ENCODE measurements around the gene HNRNPL.
A peak's percentile ranks its signal among the peaks of the same experiment; 100 is the strongest.
"Not testable (repeated sequence)": the region's sequence is repeated elsewhere in the genome, so short reads cannot be mapped to it uniquely, and the experiment has no call there.

HNRNPL gene

DNA sequence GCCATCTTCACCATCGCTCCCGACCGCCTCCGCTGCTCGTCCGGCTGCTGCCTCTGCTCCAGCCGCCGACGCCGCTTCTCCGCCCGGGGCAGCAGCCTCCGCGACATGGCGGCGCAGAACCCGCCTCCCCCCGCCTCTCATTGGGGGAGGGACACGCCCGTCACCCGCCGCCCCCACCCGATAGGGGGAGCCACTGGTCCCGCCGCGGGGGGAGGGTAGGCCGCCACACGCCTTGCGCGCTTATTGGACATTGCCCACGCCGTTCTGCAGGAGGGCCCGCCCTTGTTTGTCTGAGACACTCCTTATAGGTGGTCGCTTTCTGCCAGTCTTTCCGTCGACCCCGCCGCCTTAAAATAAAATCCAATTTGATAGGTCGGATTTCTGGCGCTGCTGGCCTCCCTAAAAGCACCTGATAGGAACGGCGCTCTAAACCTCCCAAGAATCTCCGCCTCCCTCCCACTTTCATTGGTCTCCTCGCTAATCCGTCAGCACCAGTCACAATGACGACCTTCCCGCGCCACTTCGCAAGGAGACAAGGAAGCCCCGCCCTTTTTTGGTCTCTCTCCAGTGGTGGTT lies at the start of gene HNRNPL:
TSS of gene HNRNPL (minus strand) at position 127 of the 576 bp plus-strand sequence. CDS start at position 107, 20 bp downstream.
- peak; percentile 100 for DNase-seq

DNA sequence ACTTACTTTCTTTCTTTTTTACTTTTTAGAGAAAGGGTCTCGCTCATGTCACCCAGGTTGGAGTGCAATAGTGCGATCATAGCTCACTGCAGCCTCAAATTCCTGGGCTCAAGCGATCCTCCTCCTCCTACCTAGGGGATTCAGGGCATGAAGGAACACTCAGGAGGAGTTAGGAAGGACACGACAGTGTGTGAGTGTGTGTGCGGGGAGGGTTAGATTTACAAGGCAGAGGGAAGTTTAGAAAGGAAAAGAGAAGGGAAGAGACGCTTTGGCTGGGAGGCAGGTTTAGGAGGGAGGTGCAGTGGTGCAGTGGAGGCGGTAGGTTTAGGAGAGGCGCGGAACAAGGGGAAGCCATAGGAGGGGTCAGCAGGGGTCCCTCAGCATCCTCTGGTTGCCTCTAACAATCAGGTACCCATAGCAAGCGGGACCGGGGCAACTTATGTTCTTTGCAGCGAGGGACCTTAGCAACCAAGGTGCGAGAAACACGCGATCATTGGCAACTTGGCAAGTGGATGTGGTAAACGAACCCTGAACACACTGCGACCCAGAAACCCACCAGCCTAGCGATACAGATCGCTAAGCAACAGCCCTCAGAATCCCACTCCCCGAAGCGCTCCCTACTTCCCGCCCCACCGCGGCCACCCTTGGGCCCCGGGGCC lies 49.1 kb upstream of the HNRNPL start:
- no peak for DNase-seq

DNA sequence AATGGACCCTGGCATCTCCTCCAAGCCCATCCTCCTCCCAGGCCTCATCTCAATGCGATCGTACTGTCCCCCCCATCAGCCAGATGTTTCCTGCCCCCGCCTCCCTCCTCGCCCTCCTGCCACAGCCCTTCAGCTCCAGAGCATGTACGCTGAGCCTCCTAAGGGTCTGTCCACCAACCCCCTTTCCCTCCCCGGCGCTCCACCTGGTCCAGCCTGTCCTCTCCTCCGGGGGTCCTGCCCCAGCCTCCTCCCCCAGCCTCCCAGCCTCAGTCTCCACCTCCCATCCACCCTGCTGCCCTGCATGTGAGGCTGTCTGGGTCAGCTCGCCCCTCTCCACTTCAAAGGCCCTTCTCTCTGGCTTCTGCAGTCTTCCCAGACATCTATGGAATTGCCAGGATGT lies 45.2 kb upstream of the HNRNPL start:
- no peak for DNase-seq

DNA sequence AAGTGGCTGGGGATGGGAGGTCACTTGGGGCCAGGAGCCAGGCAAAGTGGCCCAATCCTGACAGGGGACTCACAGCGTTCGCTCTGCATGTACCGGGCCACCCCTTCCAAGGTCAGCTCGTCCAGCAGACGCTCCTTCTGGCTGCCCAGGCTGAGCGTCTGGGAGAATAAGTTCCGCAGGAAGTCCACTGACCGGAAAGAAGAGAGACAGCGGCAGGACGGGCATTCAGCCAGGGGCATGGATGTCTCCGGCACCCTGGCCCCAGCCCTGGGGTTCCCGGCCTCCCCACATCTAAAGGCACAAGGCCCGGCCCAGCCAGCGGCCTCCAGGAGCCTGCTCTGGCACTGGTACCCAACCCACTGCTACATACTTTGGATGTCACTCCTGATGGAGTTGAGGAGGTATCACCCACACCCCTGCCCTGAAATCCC lies 43.6 kb upstream of the HNRNPL start:
- no peak for DNase-seq

DNA sequence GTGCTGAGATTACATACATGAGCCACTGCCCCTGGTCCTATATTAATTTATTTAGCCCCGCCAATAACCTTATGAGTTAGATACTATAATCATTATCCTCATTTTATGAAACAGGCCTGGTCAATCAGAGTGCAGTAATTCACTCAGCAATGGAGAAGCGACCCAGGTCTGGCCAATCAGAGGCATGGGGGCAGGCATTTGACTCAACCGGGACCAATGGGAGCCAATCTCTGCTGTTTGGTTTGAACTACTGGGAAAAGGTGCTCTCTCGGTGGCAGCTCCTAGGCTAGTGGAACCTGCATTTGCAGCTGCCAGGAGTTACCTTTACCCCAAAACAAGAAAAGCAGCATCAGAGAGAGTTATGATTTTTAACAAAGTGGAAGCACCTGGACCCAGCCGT lies 43.1 kb upstream of the HNRNPL start:
- no peak for DNase-seq

DNA sequence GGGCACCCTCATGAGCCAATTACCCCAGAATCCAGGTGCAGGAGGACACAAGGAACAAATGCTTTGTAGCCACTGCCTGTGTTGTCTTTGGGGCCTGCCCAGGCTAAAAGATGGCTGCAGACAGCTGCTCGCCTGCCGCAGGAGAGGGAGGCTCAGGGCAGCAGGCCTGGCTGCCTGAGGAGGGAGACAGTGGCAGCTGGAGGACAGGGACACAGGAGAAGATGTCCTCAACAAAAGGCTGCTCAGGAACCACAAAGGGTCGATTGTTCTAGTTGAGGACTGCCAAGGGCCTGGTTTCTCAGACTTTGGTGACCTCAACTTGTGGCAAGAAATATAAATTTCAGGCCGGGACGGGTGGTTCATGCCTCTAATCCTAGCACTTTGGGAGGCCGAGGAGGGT lies 42.0 kb upstream of the HNRNPL start:
- no peak for DNase-seq

DNA sequence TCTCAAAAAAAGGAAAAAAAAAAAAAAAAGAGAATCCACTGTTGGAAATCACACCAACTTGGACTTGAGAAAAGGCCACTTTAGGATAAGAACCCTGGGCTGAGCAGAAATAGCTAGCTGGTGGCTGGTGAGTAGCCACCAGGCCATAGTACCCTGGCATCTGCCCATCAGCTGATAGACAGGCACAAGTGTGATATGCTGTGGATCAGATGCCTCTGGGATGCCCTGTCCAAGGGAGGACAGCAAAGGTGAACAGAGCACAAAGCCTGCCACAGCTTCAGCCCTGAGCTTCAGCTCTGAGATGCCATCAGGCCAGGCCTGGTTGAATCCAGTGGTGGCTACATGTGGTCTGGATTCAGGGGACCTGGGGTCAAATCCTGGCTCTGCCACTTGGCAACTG lies 40.9 kb upstream of the HNRNPL start:
- no peak for DNase-seq

DNA sequence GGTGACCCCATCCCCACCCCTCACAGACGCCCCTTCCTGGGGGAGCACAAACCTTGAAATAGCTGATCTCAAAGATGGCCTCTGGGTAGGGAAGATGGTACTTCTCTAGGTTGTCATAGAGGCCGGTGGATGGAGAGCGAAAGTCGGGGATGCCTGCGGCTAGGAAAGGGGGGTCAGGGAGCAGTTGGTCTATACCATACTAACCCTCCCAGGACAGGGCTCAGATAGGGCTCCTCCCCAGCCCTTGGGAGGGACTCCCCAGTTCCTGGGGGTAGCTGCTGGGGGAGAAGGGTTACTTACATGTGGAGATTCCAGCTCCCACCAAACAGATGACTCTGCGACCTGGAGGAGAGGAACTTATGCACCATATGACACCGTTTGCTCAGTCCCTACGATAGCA lies 40.0 kb upstream of the HNRNPL start:
- no peak for DNase-seq

DNA sequence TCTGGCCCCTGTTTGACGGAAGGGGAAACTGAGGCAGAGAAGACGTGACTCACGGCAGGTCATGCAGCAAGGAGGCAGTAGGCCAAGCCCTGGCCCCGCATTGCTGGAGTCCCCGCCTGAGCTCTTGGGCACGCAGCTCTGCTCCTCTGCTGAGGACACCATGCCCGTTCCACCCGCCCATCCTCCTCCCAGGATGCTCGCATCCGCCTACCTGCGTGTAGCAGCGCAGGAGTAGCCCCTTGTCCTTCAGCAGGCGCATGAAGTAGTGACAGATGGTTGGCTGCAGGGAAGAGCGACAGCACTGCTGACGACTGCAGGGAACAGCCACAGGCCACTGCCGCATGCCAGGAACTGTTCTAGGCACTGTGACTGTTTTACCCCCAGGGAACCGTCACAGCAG lies 39.1 kb upstream of the HNRNPL start:
- no peak for DNase-seq

DNA sequence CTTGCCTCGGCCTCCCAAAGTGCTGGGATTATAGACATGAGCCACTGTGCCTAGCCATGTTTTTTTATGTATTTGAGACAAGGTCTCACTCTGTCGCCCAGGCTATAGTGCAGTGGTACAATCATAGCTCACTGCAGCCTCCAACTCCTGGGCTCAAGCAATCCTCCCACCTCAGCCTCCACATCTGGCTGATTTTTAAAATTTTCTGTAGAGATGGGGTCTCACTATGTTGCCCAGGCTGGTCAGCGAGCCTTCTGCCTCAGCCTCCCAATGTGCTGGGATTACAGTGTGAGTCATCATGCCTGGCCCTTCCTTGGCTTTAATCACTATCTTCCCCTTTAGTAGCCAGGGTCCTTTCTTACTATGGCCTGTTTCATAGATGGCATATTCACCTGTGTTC lies 34.9 kb upstream of the HNRNPL start:
- not testable (repeated sequence) for DNase-seq

DNA sequence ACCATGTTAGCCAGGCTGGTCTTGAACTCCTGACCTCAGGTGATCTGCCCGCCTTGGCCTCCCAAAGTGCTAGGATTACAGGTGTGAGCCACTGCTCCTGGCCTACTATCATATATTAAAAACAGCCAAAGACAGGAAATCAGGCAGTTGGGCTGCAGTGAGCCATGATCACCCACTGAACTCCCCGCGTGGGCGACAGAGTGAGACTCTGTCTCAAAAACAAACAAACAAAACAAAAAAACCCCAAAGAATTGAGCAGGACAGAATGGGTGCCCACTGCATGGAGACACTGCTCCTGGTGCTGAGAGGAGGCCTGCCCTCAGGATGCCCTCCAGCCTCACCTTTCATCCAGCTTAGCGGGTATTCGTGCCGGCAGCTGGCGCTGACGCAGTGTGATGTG lies 33.5 kb upstream of the HNRNPL start:
- DNase-seq = no peak

DNA sequence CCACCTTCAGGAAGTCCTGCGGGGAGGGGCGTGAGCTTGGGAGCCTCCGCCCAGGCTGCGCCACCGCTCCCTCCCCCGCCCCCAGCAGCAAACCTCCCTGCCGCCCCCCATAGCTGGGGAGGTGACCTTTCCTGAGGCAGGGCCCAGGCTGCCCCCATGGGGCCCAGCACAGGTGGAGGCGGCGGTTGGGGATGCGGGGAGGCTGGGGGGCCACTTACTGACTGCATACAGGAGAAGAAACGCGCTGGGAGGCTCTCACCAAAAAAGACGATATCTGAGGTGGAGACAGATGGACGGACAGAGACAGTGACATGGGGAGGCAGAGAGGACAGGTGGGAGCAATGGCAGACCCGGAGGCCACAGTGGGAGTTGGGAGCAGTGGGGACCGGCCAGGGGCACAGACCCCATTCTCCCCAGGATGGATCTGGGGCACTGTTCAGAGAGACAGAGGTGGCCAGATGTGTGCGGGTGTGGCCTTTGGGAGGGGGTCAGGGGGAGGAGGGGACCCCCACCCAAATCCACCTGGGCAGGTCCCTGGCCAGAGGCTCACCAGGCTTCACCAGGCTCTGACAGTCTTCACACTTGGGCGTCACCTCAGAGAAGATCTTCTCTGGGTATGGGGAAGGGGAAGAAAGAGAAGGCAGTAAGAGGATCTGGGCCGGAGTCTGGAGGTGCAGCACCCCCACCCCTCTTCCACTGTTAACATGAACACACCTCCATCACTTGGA lies 31.3 kb upstream of the HNRNPL start:
- no peak for DNase-seq

DNA sequence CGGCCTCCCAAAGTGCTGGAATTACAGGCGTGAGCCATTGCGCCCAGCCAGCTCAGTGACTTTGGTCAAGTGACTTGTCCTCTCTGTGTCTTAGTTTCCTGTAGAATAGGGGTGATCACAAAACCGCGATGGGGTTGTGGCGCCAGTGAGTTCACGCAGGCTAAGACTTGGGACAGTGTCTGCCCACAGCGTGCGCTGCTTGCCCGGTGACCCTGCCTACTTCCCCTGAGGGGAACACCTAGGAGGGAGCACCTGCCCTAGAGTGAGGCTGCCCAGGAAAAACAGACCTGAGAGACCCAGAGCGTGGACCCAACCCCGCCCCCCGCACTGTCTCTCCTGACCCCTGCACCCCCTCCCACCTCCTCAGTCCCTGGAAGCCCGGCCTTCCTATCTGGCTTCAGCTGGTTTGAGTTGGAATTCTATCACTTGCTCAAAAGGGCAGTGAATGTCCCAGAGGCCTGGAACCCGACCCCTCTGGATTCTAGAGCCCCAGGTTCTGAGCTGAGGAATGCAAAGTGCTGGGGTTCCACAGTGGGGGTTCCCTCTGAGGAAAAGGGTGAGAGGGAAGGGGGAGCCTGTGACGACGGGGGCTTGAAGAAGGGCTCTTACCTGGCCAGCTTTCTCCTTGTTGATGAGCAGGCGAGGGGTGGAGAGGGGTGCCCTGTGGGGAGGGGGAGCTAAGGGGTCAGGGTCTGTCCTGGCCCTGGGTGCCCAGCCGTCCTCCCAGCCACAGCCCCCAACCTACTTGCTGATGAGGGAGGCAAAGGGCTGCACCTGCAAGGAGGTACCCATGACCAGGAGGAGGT lies 30.5 kb upstream of the HNRNPL start:
- DNase-seq = no peak

DNA sequence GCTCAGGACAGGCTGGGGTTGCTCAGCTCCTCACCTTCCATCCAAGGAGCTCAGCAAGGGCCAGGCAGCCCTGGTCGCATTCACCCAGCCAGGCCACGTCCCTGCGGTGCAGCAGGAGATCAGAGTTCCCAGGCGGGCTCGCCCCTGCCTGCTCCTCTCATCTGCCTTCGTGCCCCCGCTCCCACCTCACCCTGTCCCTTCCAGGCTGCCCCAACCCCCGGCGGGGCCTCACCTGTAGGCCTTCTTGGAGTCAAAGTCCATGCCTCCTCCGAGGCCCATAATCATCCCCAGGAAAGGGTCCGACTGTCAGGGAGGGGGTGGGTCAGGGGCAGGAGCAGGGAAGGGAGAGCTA lies 29.6 kb upstream of the HNRNPL start:
- no peak for DNase-seq

DNA sequence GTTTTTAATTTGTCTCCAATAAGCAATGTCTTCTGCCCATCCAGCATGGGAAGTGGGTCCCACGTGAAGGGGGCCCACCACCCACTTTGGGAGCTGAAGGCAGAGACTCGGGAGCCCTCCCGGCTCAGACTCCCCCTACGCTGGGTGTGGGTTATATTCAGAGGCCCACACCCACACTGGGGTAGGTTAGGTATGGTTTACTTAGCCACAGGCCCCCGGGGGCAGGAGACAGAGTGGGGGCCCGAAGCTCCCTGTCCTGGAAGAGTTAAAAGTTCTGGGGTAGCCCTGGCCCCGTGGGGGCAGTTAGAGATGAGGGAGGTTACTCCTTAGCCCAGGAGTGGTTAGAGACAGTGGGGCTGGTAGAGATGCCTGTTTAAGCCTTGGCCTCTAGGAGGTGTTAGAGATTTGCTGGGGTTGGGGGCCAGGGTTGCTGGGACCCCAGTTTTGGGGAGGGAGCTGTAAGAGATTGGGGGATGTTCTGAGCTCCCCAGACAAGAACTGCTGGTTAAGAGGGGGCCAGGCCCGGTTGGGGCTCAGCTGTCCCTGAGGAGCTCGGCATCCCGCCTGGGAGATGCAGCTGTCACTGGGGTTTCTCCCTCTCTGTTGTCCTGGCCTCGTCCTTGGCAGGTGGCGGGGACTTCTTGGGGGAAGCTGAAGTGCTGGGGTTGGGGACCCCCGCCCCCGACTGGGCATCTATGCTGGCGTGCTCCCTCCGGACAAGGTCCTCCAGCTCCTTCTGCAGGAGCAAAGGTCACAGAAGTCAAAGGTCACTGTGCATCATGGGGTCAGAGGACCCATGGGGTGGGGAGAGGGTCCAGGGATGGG lies 29.0 kb upstream of the HNRNPL start:
- DNase-seq = no peak

DNA sequence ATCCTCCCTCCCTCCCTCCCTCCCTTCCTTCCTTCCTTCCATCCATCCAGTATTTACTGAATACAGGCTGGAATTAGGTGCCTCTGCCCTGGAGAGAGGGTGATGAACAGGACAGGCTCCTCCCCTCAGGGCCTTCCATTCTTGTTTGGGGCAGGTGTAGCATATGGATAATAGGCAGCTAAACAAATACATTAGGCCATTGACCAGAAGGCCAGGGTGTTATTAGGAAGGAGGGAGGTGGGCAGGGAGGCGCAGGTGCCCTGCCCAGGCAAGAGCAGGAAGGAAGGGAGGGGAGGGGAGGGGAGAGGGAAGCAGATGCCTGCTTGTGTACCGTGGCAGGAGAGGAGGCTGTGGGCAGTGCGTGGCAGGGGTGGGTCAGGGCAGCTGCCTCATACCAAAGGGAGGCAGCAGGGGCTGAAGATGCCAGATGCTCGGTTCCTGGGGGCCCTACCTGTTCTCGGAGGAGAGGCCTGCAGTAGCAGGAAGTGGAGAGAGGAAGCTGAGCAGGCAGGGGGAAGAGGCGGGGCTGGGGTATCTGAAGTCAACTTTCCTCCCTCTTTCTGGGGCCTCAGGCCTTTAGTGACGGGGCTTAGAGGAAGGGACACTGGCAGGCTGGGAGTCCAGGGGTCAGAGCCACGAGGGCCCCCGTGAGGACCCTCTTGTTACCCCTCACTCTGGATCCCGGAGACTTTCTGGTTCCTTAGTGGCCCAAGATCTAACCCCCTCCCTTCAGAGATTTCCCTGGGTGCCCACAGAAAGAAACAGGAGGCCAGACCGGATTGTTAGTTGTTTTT lies 28.2 kb upstream of the HNRNPL start, which contains the start of gene RINL:
TSS of gene RINL (minus strand) at position 495 of the 794 bp plus-strand sequence. CDS start 1,533 bp downstream, outside the sequence.
- DNase-seq = peak; percentile 48

DNA sequence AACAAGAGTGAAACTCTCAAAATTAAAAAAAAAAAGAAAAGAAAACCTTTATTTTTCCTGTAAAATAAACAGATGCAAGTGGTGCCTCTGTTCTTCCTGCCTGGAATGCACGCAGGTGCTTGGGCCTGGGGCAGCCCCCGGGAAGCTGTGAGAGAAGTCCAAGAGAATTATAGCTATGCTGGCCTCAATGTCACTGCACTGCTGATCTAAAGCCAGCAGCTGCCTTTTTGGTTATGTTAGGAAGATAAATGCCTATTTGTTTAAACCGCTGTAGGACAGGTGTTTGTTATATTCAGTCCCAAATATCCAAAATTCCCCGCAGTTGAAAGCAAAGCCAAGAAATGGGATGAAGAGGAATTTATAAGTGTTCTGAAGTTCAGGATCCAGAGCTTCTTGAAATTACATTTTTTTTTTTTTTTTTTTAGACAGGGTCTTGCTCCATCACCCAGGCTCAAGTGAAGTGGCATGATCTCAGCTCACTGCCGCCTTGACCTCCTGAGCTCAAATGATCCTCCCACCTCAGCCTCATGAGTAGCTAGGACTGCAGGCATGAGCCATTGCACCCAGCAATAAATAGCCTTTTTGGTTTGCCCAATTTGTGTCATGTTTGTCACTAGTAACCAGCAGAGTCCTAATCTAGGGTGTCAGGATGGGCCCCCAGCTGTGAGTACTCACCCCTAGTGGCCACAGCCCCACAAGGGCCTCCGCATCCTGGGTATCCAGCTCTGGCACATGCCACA lies 26.0 kb upstream of the HNRNPL start:
- DNase-seq = peak; percentile 35

DNA sequence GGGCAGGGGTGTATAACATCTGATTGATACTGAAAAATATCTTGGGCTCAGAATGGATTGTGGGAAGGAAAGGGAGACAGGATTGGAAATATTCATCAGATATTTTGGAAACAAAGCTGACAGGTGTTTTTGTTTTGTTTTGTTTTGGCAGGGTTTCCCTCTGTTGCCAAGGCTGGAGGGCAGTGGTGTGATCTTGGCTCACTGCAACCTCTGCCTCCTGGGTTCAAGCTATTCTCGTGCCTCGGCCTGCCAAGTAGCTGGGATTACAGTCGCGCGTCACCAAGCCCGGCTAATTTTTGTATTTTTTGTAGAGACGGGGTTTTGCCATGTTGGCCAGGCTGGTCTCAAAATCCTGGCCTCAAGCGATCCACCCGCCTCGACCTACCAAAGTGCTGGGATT lies 23.6 kb upstream of the HNRNPL start:
- not testable (repeated sequence) for DNase-seq

DNA sequence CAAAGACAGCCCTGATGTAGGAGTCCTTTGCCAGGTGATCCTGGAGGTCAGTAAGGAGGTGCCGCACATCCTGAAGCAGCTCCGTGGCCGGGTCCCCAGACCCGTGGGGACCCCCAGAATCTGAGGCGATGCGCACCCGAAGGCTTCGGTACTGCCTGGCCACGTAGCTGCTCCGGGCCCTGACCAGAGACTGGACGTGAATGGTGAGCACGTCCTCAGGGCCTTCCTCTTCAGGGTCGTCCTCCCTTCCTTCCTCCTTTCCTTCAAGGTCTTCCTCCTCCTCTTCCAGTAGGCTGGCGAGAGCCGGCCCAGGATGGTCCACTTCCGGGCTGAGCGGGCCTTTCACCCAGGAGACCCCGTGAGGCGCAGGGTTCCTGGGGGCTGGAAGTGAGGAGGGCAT lies 20.8 kb upstream of the HNRNPL start:
- no peak for DNase-seq

DNA sequence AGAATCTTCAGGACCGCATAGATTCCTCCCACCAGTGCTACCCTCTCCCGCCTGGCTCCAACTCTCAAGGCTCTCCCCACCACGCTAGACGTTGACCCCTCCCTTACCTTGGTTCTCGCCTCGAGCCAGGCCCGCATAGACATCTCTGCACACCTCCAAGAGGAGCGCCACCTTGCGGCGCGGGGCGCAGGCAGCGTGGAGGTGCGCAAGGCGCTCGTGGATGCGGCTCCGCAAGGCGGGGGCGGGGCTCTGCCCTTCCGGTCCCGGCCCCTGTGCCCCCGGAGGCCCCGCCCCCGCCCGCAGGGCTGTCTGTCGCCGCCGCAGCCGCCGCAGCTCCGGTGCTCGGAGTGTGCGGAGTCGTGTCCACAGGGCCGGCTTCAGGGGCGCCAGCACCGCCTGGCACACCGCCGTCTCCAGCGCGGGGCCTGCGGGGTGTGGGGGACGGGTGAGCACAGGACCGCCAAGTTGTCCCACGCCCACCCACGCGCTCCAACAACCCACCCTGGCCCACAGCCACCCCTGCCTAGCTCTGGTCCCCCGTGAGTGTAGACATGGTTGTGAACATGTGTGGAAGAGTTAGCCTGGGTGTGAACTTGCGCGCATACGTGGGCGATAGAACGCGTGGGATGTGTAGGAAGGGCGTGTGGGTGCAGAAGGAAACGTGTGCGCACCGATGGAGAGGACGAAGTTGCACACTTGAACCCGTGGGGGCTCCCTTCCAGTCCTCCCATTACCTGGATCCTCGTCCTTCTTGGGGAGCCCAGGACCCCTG lies 20.2 kb upstream of the HNRNPL start:
- DNase-seq = peak; percentile 91
